ENCODE data around the gene CFAP65. TPM values are rescaled to one million over a fixed set of nuclear protein-coding genes. Genes with fewer than 3 reads are reported as not detected.
A peak's percentile ranks its signal among the peaks of the same experiment; 100 is the strongest.

CFAP65 gene
- total RNA-seq, 1 donor from 2014 or later = not detected

GRCh38 chr2:218953366-218953954 lies 87.9 kb downstream of the CFAP65 start:
- H3K9me3 Mint-ChIP-seq (ENCODE audit: unreplicated experiment) = no peaks in the 10 kb centered on the region
- H3K4me3 Mint-ChIP-seq (ENCODE audit: unreplicated experiment) = no peak overlapping the region
- H3K4me1 Mint-ChIP-seq (ENCODE audit: unreplicated experiment) = no peaks in the 10 kb centered on the region
- H3K36me3 Mint-ChIP-seq (ENCODE audit: unreplicated experiment) = no peaks in the 10 kb centered on the region
- H3K27me3 Mint-ChIP-seq (ENCODE audit: unreplicated experiment) = peaks cover 66% of the 10 kb centered on the region
- peak; percentile 75 for DNase-seq (ENCODE audit: extremely low spot score, unreplicated experiment)
- no peak overlapping the region for H3K27ac Mint-ChIP-seq (ENCODE audit: unreplicated experiment)
- no peak for TF ChIP-seq CTCF (IDR thresholded peaks at IDR 0.05)

Small RNAs within 50 kb of the gene (microRNA-seq; reads per million reads assigned to microRNA genes)
- gene MIR3131 (ENCODE audit: unreplicated experiment) (not detected), gene MIR375 (ENCODE audit: unreplicated experiment) (13.2 reads per million, percentile 21 among the genes with 10 or more reads in this experiment)

Other genes starting within 250 kb of the CFAP65 start
- gene PRKAG3, start 209.7 kb downstream of the CFAP65 start, total RNA-seq = not detected in 2 replicates
- 0.42 and 0.64 TPM in 2 replicates for gene WNT6, start 181.7 kb downstream of the CFAP65 start, total RNA-seq
- gene WNT10A, start 160.7 kb downstream of the CFAP65 start, total RNA-seq = not detected in 2 replicates
- gene CDK5R2, start 81.8 kb downstream of the CFAP65 start, total RNA-seq = not detected in 2 replicates
- gene FEV, start 56.3 kb downstream of the CFAP65 start, total RNA-seq = not detected in 2 replicates
- not detected in 2 replicates for gene CRYBA2, start 48.1 kb downstream of the CFAP65 start, total RNA-seq
- gene IHH, start 19.4 kb upstream of the CFAP65 start, total RNA-seq = 0.18 TPM in 1 of 2 replicates, not detected in the other
- 18.0 and 19.3 TPM in 2 replicates for gene NHEJ1, start 119.3 kb upstream of the CFAP65 start, total RNA-seq
- gene SLC23A3, start 128.5 kb upstream of the CFAP65 start, total RNA-seq = 2.8 and 5.2 TPM in 2 replicates
- gene CNPPD1, start 135.4 kb upstream of the CFAP65 start, total RNA-seq = 42.8 and 45.7 TPM in 2 replicates
- 101 and 110 TPM in 2 replicates for gene RETREG2, start 136.8 kb upstream of the CFAP65 start, total RNA-seq
- 30.0 and 31.4 TPM in 2 replicates for gene ZFAND2B, start 165.3 kb upstream of the CFAP65 start, total RNA-seq
- gene ABCB6, start 177.4 kb upstream of the CFAP65 start, total RNA-seq = 27.5 and 30.0 TPM in 2 replicates
- gene ATG9A, start 188.1 kb upstream of the CFAP65 start, total RNA-seq = 83.6 and 95.2 TPM in 2 replicates
- gene ANKZF1, start 188.3 kb upstream of the CFAP65 start, total RNA-seq = 44.8 and 55.6 TPM in 2 replicates
- 8.8 and 9.6 TPM in 2 replicates for gene GLB1L, start 203.9 kb upstream of the CFAP65 start, total RNA-seq
- gene STK16, start 204.0 kb upstream of the CFAP65 start, total RNA-seq = 28.3 and 29.4 TPM in 2 replicates
- gene TUBA4B, start 211.7 kb upstream of the CFAP65 start, total RNA-seq = not detected in 2 replicates
- 6.9 and 7.9 TPM in 2 replicates for gene TUBA4A, start 212.4 kb upstream of the CFAP65 start, total RNA-seq
- 38.6 and 43.3 TPM in 2 replicates for gene DNAJB2, start 237.8 kb upstream of the CFAP65 start, total RNA-seq